HG03097 (cell line): ENCODE results near the gene ERMARD.
"Not testable (repeated sequence)": the region's sequence is repeated elsewhere in the genome, so short reads cannot be mapped to it uniquely, and the experiment has no call there.

ENCODE experiments used
- ATAC-seq: cut with Tn5 transposase; IDR thresholded peaks from one replicate; pipeline ENCODE4 v1.9.1; 2021; ENCODE audit not compliant: unreplicated experiment, low FRiP score

ERMARD gene

DNA sequence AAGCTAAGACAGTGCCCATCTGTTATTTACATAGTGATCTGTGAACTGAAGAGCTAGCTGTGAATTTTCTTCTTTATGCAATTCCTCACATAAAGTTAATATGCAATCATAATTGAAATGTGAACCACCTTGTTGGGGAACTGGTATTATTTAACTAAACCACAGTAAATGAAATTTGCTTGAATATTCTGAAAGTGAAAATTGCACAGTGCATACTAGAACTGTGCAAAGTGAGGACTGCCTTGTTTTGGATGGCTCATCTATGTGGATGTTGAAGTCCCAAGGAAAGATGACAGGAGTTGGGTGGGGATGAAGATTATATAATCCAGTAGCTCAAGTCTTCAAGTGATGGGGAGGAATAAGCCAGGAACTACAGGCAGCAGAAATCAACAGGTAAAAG, 21.5 kb upstream of the ERMARD start:
- ATAC-seq, result no peak

DNA sequence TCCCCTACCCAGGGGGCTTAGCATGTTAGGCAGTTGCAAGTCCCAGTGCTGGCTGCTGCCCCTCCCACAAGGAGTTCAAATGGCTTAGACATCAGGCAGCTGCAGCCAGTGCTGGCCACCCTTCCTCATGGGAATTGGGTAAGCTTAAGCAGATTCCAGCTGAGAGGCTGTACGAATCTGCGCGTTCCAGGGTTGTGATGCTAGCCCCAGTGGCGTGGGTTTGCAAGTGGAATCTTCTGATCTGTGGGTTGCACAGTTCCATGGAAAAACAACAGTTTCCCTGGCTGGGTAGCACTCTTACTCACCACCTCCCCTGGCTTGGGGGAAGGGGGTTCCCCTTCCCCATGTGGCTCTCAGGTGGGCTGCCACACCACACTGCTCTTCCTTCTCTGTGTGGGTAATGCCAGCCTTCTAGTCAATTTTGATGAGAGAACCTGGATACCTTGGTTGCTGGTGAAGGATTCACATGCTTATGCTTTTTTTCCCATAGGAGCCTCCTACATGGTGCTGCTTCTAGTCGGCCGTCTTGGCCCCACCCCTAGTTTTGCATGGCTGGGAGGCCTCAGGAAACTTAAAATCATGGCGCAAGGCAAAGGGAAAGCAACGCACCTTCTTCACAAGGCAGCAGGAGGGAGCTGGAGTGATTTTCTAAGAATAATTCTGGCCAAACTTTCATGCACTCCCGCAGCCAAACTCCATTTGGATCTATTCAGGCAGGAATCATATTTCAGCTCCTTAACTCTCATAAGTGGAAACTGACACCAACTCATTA, 13.0 kb upstream of the ERMARD start:
- no peak for ATAC-seq

DNA sequence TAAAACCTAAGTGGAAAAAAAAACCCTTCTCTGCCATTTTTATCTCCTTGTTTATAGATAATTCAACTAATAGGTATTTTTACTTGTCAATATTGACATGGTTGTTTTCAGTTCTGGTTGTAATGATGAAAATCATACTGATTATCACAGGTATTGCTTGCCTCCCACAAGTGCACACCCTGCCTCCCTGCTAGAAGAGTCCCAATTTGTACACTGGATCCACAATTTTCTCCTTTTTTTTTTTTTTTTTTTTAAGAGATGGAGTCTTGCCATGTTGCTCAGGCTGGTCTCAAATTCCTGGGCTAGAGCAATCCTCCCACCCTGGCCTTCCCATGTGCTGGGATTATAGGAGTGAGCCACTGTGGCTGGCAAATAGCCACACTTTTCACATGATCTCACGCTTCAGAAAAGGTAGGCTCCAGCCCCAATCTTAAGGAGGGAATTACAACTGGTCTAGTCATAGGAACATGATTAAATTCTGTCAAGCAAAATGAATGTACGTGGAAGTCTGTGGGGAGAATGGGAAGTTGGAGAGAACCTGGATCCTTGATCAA, 12.4 kb upstream of the ERMARD start:
- ATAC-seq, result no peak

DNA sequence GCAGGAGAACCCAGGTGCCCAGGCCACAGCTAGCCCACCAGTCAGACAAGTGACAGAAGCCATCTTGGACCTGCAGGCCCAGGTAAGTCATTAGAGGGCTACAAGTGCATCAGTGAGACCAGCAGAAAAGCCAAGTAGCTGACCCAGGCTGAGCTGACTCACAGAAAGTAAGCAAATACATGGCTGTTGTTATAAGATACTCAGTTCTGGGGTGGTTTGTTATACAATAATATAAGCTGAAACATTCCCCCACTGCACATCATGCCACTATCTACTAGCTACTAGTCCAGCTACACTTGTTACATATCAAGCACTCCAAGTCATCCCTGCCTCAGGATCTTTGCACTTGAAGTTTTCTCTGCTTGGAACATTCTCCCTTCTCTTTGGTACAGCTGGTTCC, 10.1 kb upstream of the ERMARD start:
- ATAC-seq, result no peak

DNA sequence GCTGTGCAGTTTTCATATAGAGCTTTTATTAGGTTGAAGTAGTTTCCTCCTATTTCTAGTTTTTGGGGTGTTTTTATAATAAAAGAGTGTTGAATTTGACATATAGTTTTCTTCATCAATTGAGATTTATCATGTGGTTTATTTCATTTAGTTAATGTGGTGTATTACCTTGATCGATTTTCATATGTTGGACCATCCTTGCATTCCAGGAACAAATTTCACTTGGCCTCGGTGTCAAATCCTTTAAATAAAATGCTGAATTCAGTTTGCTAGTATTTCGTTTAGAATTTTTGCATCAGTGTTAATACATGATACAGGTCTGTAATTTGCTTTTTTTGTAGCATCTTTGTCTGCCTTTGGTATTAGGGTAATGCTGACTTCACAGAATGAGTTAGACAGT, 6.0 kb upstream of the ERMARD start:
- ATAC-seq, result no peak

DNA sequence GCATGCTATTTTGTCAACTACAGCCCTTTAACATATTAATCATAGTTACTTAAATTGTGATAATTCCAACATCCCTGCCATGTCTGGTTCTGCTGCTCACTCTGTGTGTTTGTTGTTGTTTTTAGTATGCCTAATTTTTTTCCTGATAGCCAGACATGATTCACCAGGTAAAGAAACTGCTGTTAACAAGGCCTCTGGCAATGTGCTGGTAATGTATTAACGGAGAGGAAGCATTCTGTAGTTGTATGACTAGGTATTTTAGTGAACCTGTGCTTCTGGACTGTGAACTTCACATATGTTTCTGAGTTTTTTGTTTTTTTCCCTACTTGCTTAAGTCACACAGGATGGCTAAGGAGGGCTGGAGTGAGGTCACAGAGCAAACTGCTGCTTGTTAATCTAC, 4.9 kb upstream of the ERMARD start:
- ATAC-seq, result no peak

DNA sequence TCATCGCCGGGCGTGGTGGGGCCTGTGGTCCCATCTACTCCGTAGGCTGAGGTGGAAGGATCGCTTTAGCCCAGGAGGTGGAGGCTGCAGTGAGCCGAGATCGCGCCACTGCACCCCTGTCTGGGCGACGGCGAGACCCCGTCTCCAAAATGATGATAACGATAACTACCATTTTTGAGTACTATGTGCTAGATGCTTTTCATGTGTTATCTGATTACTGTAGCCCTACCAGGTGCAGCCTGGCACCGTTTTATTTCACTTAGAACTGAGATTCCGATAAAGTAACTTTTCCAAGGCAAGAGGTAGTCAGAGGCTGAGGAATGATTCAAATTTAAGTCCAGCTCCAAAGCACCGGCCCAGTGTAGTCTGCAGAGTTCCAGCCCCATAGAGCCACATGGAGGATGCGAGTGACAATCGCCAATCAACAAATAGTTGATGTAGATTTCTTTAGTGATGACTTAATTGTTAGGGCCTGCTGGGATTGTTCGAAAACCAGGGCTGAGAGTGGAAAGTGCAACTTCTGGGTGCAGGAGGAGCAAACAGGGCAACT, 727 bp downstream of the ERMARD start:
- no peak for ATAC-seq

DNA sequence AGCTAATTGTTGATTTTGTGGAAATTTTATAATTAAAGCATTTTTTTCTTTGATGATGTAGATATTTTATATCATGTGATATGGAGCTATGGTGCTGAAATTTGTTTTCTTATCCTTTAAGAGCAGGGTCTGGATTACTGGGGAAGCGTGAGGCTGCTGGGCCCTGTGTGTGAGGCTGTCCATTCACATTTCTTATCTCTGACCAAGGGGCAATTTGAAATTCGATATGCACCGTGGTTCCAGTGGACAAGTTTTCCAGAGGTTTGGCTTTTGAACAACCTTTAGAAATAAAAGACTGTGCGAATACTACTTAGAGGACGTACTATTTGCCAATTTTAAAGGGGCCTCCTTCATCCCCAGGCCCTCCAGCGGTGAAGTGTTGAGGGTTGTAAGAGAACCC, 3.7 kb downstream of the ERMARD start:
- ATAC-seq, result no peak

DNA sequence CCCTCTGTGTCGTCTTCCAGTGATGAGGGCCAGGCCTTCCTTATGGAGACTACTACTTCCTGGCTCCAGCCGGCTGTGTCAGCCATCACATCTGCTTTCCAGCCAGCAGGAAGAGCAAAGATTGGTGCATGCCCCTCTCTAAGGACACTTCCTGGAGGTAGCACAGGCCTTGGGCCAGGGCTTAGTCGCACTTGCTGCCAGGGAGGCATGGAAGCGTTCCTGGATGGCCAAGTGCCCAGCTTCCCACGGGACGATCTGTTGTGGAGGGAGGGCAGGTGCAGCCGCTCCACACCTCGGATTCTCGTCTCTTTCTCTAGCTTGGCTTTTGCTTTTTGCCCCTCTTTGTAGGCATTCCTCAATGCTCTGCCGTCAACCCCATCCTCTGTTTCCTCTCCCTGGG, 11.9 kb downstream of the ERMARD start:
- no peak for ATAC-seq

DNA sequence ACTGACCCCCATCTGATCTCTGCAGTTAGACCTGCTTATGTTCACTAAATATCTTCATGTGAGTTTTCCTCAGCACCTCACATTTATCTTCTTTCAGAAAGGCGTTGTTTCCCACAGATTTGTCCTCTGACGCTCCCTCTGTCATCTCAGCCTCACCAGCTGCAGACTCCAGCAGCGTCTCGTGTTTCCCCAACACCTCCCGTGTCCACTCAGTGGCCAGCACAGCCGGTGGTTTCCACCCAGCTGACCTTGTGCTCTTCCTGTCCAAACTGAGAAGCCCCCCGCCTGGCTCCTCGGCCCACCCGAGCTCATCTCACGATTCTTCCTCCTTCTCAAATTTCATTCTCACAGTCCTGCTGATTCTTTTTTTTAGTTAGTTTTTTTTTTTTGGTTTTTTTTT, 12.5 kb downstream of the ERMARD start:
- ATAC-seq, result no peak

DNA sequence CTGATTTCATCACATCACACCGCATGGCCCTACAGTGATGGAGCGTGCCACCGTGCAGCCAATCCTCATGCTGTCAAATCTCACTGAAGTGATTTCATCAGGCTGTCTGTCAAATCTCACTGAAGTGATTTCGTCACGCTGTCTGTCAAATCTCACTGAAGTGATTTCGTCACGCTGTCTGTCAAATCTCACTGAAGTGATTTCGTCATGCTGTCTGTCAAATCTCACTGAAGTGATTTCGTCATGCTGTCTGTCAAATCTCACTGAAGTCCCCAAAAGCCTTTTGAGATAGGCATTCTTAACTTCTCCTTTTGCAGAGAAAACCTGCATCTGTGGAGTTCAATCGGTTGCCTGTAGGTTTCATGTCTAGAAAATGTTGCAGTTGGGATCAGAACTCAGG, 14.4 kb downstream of the ERMARD start:
- not testable (repeated sequence) for ATAC-seq

DNA sequence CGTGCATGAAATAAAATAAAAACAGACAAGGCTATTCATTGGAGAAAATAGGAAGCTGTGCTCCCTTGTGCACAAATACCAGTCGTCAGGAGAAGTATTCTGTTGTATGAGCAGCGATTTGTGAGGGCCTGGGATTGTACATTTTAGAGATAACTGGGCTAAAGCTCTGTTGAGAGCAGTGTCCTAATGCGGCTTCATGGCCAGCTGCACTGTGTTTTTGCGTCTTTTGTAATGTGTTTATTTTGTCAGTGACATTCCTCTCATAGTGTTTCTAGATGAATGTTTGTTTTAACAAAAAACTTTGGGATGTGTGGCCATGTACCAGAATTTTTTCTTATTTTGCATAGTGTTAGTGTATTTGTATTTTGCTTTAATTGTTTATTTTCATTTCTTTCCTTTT, 14.8 kb downstream of the ERMARD start:
- ATAC-seq, result no peak

DNA sequence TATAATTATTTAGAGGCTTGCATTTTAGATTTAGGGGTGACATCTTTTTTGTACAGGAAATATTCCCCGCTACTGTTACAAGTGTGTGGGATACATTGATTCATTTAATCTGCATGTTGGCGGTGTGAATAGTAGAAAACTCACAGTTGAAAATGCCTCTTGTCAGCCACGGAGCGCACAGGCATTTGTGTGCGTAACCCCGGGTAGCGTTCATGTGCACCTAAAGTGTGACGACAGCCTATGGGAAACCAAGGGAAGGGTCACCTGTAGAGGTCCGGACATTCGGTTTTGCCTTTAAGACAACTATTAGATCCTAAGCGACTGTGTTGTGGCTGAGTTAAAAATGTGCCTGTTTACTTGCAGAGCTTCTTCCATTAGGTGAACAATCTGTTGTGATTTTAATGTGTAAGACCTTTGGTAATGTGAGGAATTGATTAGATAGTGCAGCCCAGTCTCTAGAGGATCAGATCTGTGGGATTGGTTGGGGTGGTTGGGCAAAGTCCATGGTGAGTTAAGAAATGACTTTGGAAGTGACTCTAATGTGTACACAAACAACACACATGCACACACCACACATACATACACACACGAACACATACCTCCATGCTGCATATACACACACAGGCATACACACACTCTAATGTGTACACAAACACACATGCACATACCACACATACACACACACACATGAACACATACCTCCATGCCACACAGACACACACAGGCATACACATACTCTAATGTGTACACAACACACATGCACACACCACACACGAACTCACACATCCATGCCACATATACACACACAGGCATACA, 15.7 kb downstream of the ERMARD start:
- no peak for ATAC-seq

DNA sequence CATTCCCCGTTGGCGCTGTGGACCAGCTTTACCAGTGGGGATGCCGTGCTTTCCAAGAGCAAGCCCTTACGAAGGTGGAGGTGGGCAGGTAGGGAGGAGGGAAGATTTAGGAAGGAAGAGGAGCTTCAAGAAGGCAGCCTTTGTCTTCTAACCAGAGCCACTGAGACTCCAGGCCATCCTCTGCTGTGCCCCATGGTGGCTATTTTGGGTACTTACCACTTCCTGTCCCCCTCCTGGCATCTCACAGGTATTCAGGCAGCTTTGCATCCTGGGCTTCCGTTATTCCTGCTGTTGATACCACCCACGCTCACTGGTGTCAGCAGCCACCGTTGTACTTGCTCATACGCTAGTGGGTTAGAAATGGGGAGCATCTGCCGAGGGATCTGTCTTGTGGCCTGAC, 22.9 kb downstream of the ERMARD start:
- ATAC-seq, result no peak

DNA sequence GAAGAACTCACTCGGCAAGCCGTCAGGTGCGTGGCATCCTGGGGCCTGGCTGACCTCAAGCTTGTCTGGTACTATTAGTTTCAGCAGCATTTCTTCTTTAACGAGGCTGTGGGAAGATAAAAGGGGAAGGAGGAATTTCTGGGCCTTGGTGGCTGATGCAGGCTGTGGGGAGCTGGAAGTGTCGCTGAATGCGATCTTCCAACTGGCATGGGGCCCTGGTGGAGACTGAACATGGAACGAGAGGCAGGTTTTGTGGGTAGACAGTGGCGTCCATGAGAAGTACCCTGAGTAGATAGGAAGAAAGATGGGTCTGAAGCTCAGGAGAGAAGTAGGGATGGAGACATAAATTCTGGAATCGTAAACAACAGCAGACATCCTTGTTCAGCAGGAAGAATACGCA, 23.9 kb downstream of the ERMARD start:
- no peak for ATAC-seq

DNA sequence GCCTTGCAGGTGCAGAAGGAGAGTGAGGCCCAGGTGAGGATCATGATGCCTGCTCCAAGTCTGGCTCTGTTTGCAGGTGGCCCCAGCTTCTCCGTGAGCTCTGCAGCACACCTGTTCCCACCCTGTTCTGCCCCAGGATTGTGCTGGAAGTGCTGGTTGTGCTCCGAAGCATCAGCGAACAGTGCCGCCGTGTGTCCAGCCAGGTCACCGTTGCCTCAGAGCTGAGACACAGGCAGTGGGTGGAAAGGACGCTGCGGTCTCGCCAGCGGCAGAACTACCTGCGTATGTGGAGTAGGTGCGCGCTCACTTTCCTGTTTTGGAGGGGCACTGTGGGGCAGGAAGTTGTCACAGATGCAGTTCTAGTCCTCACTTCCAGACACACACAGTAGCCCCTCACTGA, 25.0 kb downstream of the ERMARD start:
- no peak for ATAC-seq

DNA sequence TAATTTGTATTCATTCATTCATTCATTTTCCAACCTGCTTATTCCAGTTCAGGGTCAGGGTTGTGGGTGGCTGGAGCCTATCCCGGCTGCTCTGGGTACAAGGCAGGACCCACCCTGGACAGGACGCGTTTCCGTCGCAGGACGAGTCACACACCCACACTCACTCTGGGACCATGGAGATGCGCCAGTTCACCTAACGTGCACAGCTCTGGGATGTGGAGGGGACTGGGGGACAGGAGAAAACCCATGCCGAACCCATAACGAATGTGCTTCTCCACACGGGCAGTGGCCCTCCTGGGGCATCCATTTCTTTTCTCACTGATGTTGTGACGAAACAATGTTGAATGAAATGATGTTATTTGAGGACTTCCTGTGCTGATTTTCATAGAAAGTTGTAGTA, 26.5 kb downstream of the ERMARD start:
- ATAC-seq, result no peak

DNA sequence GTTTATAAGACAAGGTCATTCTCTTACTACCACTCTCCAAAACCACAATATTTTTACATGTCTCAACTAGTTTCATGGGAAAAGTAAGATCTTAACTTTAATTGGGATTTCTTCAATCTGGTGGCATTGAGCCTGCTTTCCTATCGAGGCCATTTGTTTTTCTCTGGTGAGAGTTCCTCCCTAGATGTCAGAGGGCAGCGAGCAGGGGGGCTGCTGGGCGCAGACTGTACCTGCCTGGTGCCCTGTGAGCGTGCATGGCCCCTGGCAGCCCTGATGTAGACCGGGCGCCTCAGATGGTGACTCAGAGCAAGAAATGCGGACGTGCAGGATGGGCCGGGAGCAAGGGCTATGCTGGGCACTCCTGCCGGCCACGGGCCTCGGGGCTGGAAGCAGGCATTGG, 27.2 kb downstream of the ERMARD start:
- no peak for ATAC-seq

DNA sequence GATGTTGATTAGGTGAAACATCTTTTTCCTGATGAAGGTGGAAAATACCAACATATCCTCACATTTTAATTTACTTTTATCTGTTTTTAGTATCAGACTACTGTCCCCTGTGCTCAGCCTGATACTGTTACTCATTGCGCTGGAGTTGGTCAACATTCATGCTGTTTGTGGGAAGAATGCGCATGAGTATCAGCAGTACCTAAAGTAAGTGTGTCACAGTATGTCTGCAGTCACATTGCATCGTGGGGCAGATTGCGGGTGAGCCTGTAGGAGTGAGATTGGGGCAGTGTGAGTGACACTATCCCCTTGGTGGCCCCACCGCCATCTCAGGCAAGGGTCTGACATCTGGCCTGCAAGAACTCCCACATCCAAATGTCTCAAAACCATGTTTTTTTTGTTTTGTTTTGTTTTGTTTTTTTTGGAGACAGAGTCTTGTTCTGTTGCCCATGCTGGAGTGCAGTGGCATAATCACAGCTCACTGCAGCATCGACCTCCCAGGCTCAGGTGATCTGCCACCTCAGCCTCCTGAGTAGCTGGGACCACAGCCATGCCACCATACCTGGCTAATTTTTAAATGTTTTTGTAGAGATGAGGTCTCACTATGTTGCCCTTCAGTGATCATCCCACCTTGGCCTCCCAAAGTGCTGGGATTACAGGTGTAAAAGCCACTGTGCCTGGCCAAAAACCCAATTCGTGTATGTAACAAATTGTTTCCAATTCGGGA, 27.8 kb downstream of the ERMARD start:
- ATAC-seq, result no peak

DNA sequence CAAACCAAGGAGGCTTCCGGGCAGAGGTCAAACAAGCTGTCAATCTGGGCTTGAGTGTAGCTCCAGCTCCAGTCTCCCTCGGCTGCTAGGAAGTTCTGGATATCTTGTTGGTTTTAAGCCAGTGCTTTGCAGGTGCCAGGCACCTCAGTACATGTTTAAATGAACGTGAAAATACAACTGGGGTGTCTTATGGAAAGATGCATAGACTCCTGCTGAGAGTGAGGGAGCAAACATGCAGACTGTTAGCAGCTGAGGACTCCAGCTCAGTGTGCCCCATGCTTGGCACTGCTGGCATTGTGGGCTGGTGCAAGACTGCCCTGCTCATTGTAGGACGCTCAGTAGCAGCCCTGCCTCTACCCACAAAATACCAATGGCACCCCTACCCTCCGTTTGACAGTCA, 28.5 kb downstream of the ERMARD start:
- ATAC-seq, result no peak

DNA sequence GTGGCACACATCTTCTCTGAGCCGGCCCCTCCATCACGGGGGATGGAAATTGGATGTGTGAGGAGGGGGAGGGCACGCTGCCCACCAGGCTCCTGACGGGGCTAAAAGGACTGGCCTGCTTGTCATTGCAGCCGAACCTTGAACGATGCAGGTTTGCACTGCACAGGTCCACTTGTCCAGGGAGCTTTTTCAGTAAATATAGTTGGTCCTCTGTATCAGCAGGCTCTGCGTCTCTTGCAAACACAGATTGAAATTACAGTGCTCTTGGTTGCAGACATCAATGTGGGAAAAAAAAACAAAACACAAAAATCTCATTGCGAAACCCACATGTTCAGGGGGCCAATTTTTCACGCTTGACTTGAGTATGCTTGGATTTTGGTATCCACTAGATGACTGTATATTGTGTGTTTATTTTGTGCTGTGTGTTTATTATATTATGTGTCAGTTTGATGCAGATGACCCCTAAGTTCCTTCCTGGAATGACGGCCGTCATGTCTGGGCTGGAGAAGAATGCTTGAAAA, 29.2 kb downstream of the ERMARD start:
- ATAC-seq, result no peak
